H1 (cell line): ENCODE results near the gene SLC18A3. TPM values are rescaled to one million over a fixed set of nuclear protein-coding genes. Genes with fewer than 3 reads are reported as not detected.

ENCODE experiments used
- CTCF ChIA-PET: fragments of 300-600 bp; sonication (Branson Sonifier 250); formaldehyde crosslinking; loops from one replicate; lab custom pipeline; 2021; ENCODE audit not compliant: partially characterized antibody; lab: Charles Lee
- POLR2A ChIA-PET: fragments of 300-600 bp; sonication (Branson Sonifier 250); formaldehyde crosslinking; loops from one replicate; lab custom pipeline; 2021; ENCODE audit warnings: inconsistent platforms; ENCODE audit not compliant: partially characterized antibody; lab: Charles Lee
- DNase-seq, 2 experiments: peaks; one replicate each; pipeline versions ENCODE4 v3.0.0 to v3.0.0-alpha.2; 2010 to 2022; ENCODE audit warnings: low spot score in 2 of 2, low read depth in 1 of 2, mixed read lengths in 1 of 2
- FAIRE-seq: peaks from 2 replicates; lab custom pipeline; 2011; peaks lifted over from hg19 to GRCh38; lab: Jason Lieb, UNC
- H2AFZ ChIP-seq: 2 replicates; pipeline ENCODE4 v1.8.1; 2012; ENCODE audit warnings: low read length, inconsistent platforms
- H2AK5ac ChIP-seq: 2 replicates; pipeline ENCODE4 v1.6.1; 2013; ENCODE audit warnings: low read depth, low read length
- H2BK120ac ChIP-seq: replicated peaks from 2 replicates; pipeline ENCODE3; 2013; ENCODE audit warnings: low read depth, low read length, inconsistent platforms
- H2BK12ac ChIP-seq: 2 replicates; pipeline ENCODE4 v1.6.1; 2013; ENCODE audit warnings: low read depth, low read length
- H2BK15ac ChIP-seq: 2 replicates; pipeline ENCODE4 v1.6.1; 2013; ENCODE audit warnings: low read length
- H2BK20ac ChIP-seq: 2 replicates; pipeline ENCODE4 v1.6.1; 2013; ENCODE audit warnings: low read length
- H2BK5ac ChIP-seq: 2 replicates; pipeline ENCODE4 v1.6.1; 2013; ENCODE audit warnings: low read depth, low read length
- H3K14ac ChIP-seq: 2 replicates; pipeline ENCODE4 v1.6.1; 2013; ENCODE audit warnings: inconsistent platforms; ENCODE audit not compliant: insufficient read length
- H3K18ac ChIP-seq: 2 replicates; pipeline ENCODE4 v1.6.1; 2013; ENCODE audit warnings: low read length; ENCODE audit errors: extremely low read depth
- H3K23ac ChIP-seq: 2 replicates; pipeline ENCODE4 v1.6.1; 2013; ENCODE audit warnings: inconsistent platforms; ENCODE audit not compliant: insufficient read length
- H3K23me2 ChIP-seq: 2 replicates; pipeline ENCODE4 v1.6.1; 2013; ENCODE audit warnings: low read depth, low read length
- H3K27ac ChIP-seq: 2 replicates; pipeline ENCODE4 v1.6.1; 2011; ENCODE audit warnings: low read depth, low read length, inconsistent platforms
- H3K27me3 ChIP-seq, 4 experiments: replicated peaks in 1 of 4; 1 replicate in 1 of 4; 2 replicates in 3 of 4; pipeline versions ENCODE4 v1.6.1 to v1.8.1; 2011 to 2013; ENCODE audit warnings: low read length in 3 of 4, mild to moderate bottlenecking in 3 of 4, inconsistent platforms in 2 of 4, mixed read lengths in 2 of 4, moderate library complexity in 1 of 4; ENCODE audit not compliant: control insufficient read depth in 3 of 4, insufficient read depth in 3 of 4; ENCODE audit errors: extremely low read depth in 1 of 4
- H3K36me3 ChIP-seq, 4 experiments: 2 replicates each; pipeline versions ENCODE4 v1.6.1 to v1.8.1; 2011 to 2013; ENCODE audit warnings: mild to moderate bottlenecking in 4 of 4, low read length in 3 of 4, moderate library complexity in 2 of 4, control low read depth in 1 of 4, inconsistent platforms in 1 of 4; ENCODE audit not compliant: insufficient read depth in 4 of 4, control insufficient read depth in 2 of 4
- H3K4ac ChIP-seq: replicated peaks from 2 replicates; pipeline ENCODE3; 2013; ENCODE audit warnings: low read length, low read depth, mixed read lengths, inconsistent platforms; ENCODE audit not compliant: insufficient read length
- H3K4me1 ChIP-seq, 4 experiments: replicated peaks in 1 of 4; 1 replicate in 1 of 4; 2 replicates in 3 of 4; pipeline versions ENCODE4 v1.6.1 to v1.8.1; 2011 to 2013; ENCODE audit warnings: low read length in 3 of 4, inconsistent platforms in 2 of 4, mixed read lengths in 1 of 4; ENCODE audit not compliant: insufficient read depth in 4 of 4, control insufficient read depth in 3 of 4
- H3K4me2 ChIP-seq, 2 experiments: 2 replicates each; pipeline versions ENCODE4 v1.6.1 to v1.8.1; 2011 to 2013; ENCODE audit warnings: low read depth in 2 of 2, low read length in 2 of 2, control low read depth in 1 of 2, inconsistent platforms in 1 of 2, mild to moderate bottlenecking in 1 of 2; ENCODE audit not compliant: insufficient read depth in 1 of 2
- H3K4me3 ChIP-seq, 4 experiments: fragments of 200-600, 300-600 bp in 1 of 4; sonication (generic), shearing (Covaris generic), sonication (Bioruptor Twin) in 1 of 4; 2 replicates each; pipeline versions ENCODE4 v1.5.1 to v1.8.1; 2011 to 2016; ENCODE audit warnings: low read length in 4 of 4, low read depth in 3 of 4, control low read depth in 2 of 4, inconsistent platforms in 2 of 4, mild to moderate bottlenecking in 2 of 4, mixed read lengths in 1 of 4, moderate library complexity in 1 of 4; ENCODE audit not compliant: insufficient read depth in 2 of 4; ENCODE audit errors: extremely low read depth in 1 of 4
- H3K56ac ChIP-seq: replicated peaks from 2 replicates; pipeline ENCODE3; 2013; ENCODE audit warnings: low read depth, mild to moderate bottlenecking, mixed read lengths, low read length, inconsistent platforms; ENCODE audit not compliant: insufficient read length
- H3K79me1 ChIP-seq: 2 replicates; pipeline ENCODE4 v1.6.1; 2013; ENCODE audit warnings: low read depth, low read length, control low read depth
- H3K79me2 ChIP-seq, 2 experiments: 2 replicates each; pipeline versions ENCODE4 v1.6.1 to v1.8.1; 2012 to 2013; ENCODE audit warnings: low read length in 2 of 2, mild to moderate bottlenecking in 2 of 2, inconsistent platforms in 1 of 2; ENCODE audit not compliant: insufficient read depth in 2 of 2, control insufficient read depth in 1 of 2
- H3K9ac ChIP-seq, 4 experiments: replicated peaks in 1 of 4; 1 replicate in 1 of 4; 2 replicates in 3 of 4; pipeline versions ENCODE4 v1.6.1 to v1.8.1; 2011 to 2013; ENCODE audit warnings: low read depth in 3 of 4, low read length in 3 of 4, control low read depth in 2 of 4, mild to moderate bottlenecking in 2 of 4, moderate library complexity in 2 of 4, inconsistent platforms in 1 of 4; ENCODE audit errors: extremely low read depth in 1 of 4
- H3K9me3 ChIP-seq, 2 experiments: 2 replicates each; pipeline versions ENCODE4 v1.6.1 to v1.8.1; 2012 to 2013; ENCODE audit warnings: mild to moderate bottlenecking in 2 of 2, moderate library complexity in 2 of 2, control low read depth in 1 of 2, inconsistent platforms in 1 of 2, low read depth in 1 of 2, low read length in 1 of 2, mixed read lengths in 1 of 2; ENCODE audit not compliant: insufficient read depth in 2 of 2
- H4K20me1 ChIP-seq, 2 experiments: replicated peaks in 1 of 2; 2 replicates each; pipeline versions ENCODE3 to v1.8.1; 2011 to 2013; ENCODE audit warnings: inconsistent platforms in 2 of 2, low read length in 2 of 2, mild to moderate bottlenecking in 1 of 2; ENCODE audit not compliant: insufficient read depth in 2 of 2, control insufficient read depth in 1 of 2
- H4K5ac ChIP-seq: 2 replicates; pipeline ENCODE4 v1.6.1; 2013; ENCODE audit warnings: low read length, low read depth, mixed read lengths, inconsistent platforms; ENCODE audit not compliant: insufficient read length
- H4K8ac ChIP-seq: 2 replicates; pipeline ENCODE4 v1.8.0; 2013; ENCODE audit warnings: mild to moderate bottlenecking, moderate library complexity, low read length, inconsistent platforms; ENCODE audit not compliant: insufficient read depth; ENCODE audit errors: extremely low read depth
- H4K91ac ChIP-seq: replicated peaks from 2 replicates; pipeline ENCODE3; 2013; ENCODE audit warnings: low read length, mixed read lengths, inconsistent platforms; ENCODE audit not compliant: insufficient read length
- SP1 ChIP-seq: IDR thresholded peaks from 2 replicates; pipeline ENCODE4 v1.6.1; 2011; ENCODE audit warnings: low read depth, low read length
- SUZ12 ChIP-seq: fragments of 200-600 bp; sonication (generic); IDR thresholded peaks from 2 replicates; pipeline ENCODE4 v1.6.1; 2012; ENCODE audit warnings: mild to moderate bottlenecking, inconsistent platforms, low read length, moderate library complexity, mixed read lengths
- USF2 ChIP-seq: IDR thresholded peaks from 2 replicates; pipeline ENCODE4 v1.6.1; 2011; ENCODE audit warnings: low read length, improper control_type of control experiment
- WGBS, 2 experiments: shearing (Covaris generic) in 1 of 2; methylation state at CpG; one replicate each; pipeline versions ENCODE4 v1.1.6 to v1.1.7; 2013 to 2015; ENCODE audit warnings: low lambda C conversion rate in 2 of 2, mixed read lengths in 2 of 2, inconsistent platforms in 1 of 2, low coverage in 1 of 2, missing lambda C conversion rate in 1 of 2; ENCODE audit not compliant: insufficient replicate concordance in 2 of 2, insufficient coverage in 1 of 2, insufficient read length in 1 of 2; ENCODE audit errors: extremely low coverage in 1 of 2, missing lambda C conversion rate in 1 of 2; 5-methylcytosine and 5-hydroxymethylcytosine counted together
- polyA plus RNA-seq, 7 experiments: library from polyadenylated mRNA; depleted of rRNA in 3 of 7; stranded (reverse) in 5 of 7; unstranded in 2 of 7; fragments of >200 nt in 5 of 7; fragments of 200-250 nt in 2 of 7; gene quantifications; 1 replicate in 5 of 7; 2 replicates in 1 of 7; 4 replicates in 1 of 7; pipeline versions ENCODE4 v1.2.1 to v1.2.3, GENCODE V29; 2011 to 2013; ENCODE audit warnings: missing spikeins in 2 of 7, mixed read lengths in 2 of 7
- total RNA-seq: library from RNA; stranded (reverse); fragmentation: NEBNext Ultra II Directional; extraction: Animal tissue kit (Norgen Biotek cat#: 25700); gene quantifications from 2 replicates; pipeline ENCODE4 v1.2.1, GENCODE V29; 2021

The SLC18A3 gene
- total and polyA plus RNA-seq, 2 of the 8 experiments (the other 6 are each of a cell fraction or from before 2014, with no cell fraction given), result 0.17 TPM; not detected in 1

GRCh38 chr10:49615721-49616120 is 5.6 kb downstream of the SLC18A3 start:
- H3K4me1 ChIP-seq, result peaks cover 0 to 32% (median 22%) of the 10 kb centered on the region in 4 experiments; a peak in 6 of 7 replicates
- H3K9me3 ChIP-seq, result no peaks in the 10 kb centered on the region; a peak in 1 of 4 replicates
- H4K20me1 ChIP-seq, result peaks cover 17 to 32% of the 10 kb centered on the region in 2 experiments
- H3K79me1 ChIP-seq, result no peaks in the 10 kb centered on the region
- no peak overlapping the region for H3K18ac ChIP-seq
- H4K8ac ChIP-seq, result no peak overlapping the region; the same call in 1 of the 2 replicates
- DNase-seq (no peak), FAIRE-seq (no peak)
- no peak overlapping the region for H2AK5ac ChIP-seq
- no peak overlapping the region for H3K27ac ChIP-seq
- H2BK12ac ChIP-seq, result no peak overlapping the region
- H3K27me3 ChIP-seq, result peaks cover 56 to 74% (median 72%) of the 10 kb centered on the region in 4 experiments
- no peak overlapping the region for H3K9ac ChIP-seq
- no peak overlapping the region for H2BK5ac ChIP-seq
- H2BK120ac ChIP-seq, result no peak overlapping the region
- H3K36me3 ChIP-seq, result peaks cover 0 to 3% (median 0%) of the 10 kb centered on the region in 4 experiments; a peak in 1 of 8 replicates
- TF ChIP-seq SP1 (no peak), USF2 (no peak), SUZ12 (0 out of 2 replicates have a peak, but pooled peaks have one; percentile 27)
- POLR2A ChIA-PET, result no interaction called here
- no peaks in the 10 kb centered on the region for H3K79me2 ChIP-seq
- H3K4ac ChIP-seq, result no peak overlapping the region
- H4K91ac ChIP-seq, result no peak overlapping the region
- H3K4me3 ChIP-seq, result no peak overlapping the region
- 80% methylated on average over 5 of the region's 5 CpGs; no CpG with 5 or more reads in 1 of the 2 experiments for WGBS, 2 experiments
- no peak overlapping the region for H3K4me2 ChIP-seq
- CTCF ChIA-PET, result interaction anchor here (0.7 to 5.0 kb wide), 4 partner anchors 10 to 96 kb away, joined by 3 to 32 read pairs (median 4); no protein-coding TSS in a partner anchor
- H3K14ac ChIP-seq, result no peak overlapping the region
- H4K5ac ChIP-seq, result no peak overlapping the region
- H2BK15ac ChIP-seq, result no peak overlapping the region
- H3K23ac ChIP-seq, result no peak overlapping the region
- H3K23me2 ChIP-seq, result peaks cover 8% of the 10 kb centered on the region; the same call in 1 of the 2 replicates
- no peak overlapping the region for H2BK20ac ChIP-seq
- no peak overlapping the region for H3K56ac ChIP-seq
- no peak overlapping the region for H2AFZ ChIP-seq
